ENCODE results near the gene ZFPL1. TPM values are rescaled to one million over a fixed set of nuclear protein-coding genes. Genes with fewer than 3 reads are reported as not detected.

Gene ZFPL1
- total RNA-seq = 10 to 100 TPM; 30.8 to 33.5 TPM
- polyA plus RNA-seq = 24.4 TPM

- ChIA-PET CTCF (interaction anchor here (1.7 to 2.4 kb wide), 2 partner anchors 27 to 38 kb away, joined by 5 to 13 read pairs; partner anchors contain the start of genes FAU, MRPL49 and TM7SF2), POLR2A (no interaction called here)
- H3K27me3 ChIP-seq (ENCODE audit: insufficient read depth, low read length, poor library complexity, severe bottlenecking) = no peaks in the 10 kb centered on the region
- H3K4me1 Mint-ChIP-seq = peaks cover 23 to 32% (median 28%) of the 10 kb centered on the region in 3 donors
- no peaks in the 10 kb centered on the region for H3K9me3 ChIP-seq (ENCODE audit: low read length)
- peak within 1 kb of the TSS; percentile 91 to 96 (median 92) for H3K4me3 Mint-ChIP-seq
- peak within 1 kb of the TSS; percentile 86 for H3K4me3 ChIP-seq (ENCODE audit: low read length)
- H3K36me3 Mint-ChIP-seq = peaks cover 4 to 47% (median 11%) of the 10 kb centered on the region in 3 donors
- peaks cover 26% of the 10 kb centered on the region for H3K4me1 ChIP-seq (ENCODE audit: insufficient read depth, low read length)
- peak; percentile 93 to 97 (median 96) for DNase-seq
- peaks cover 0 to 2% of the 10 kb centered on the region in 2 donors for H3K27me3 Mint-ChIP-seq
- H3K27ac Mint-ChIP-seq = peak within 1 kb of the TSS; percentile 96 to 99 (median 97)
- peak within 1 kb of the TSS; percentile 91 for H3K27ac ChIP-seq (ENCODE audit: low read depth, low read length)
- H3K36me3 ChIP-seq (ENCODE audit: insufficient read depth, low read length) = peaks cover 13% of the 10 kb centered on the region
- no peaks in the 10 kb centered on the region for H3K9me3 Mint-ChIP-seq
Observed at GRCh38 chr11:65083834-65084597, at the start of gene ZFPL1, which contains the start of gene CDCA5. Gene ZFPL1 (plus strand): TSS chr11:65084222. CDS start chr11:65084699, 477 bp downstream. Gene CDCA5 (minus strand): TSS chr11:65084040. CDS start chr11:65083978, 62 bp downstream.

GRCh38 chr11:65034423-65034822, 49.6 kb upstream of the ZFPL1 start:
- Histone ChIP-seq H3K4me1 (ENCODE audit: insufficient read depth, low read length) (no peaks in the 10 kb centered on the region), H3K36me3 (ENCODE audit: insufficient read depth, low read length) (peaks cover 13% of the 10 kb centered on the region), H3K9me3 (ENCODE audit: low read length) (no peaks in the 10 kb centered on the region), H3K27me3 (ENCODE audit: insufficient read depth, low read length, poor library complexity, severe bottlenecking) (no peaks in the 10 kb centered on the region), H3K4me3 (ENCODE audit: low read length) (no peak overlapping the region), H3K27ac (ENCODE audit: low read depth, low read length) (no peak overlapping the region)
- H3K36me3 Mint-ChIP-seq = peaks cover 0 to 53% (median 2%) of the 10 kb centered on the region in 3 donors
- no peaks in the 10 kb centered on the region for H3K9me3 Mint-ChIP-seq
- no peak overlapping the region for H3K27ac Mint-ChIP-seq
- ChIA-PET CTCF (no interaction called here), POLR2A (no interaction called here)
- no peaks in the 10 kb centered on the region for H3K27me3 Mint-ChIP-seq
- no peak for DNase-seq
- no peaks in the 10 kb centered on the region for H3K4me1 Mint-ChIP-seq
- no peak overlapping the region for H3K4me3 Mint-ChIP-seq

GRCh38 chr11:65035579-65035978, 48.4 kb upstream of the ZFPL1 start:
- no peak for DNase-seq
- Histone ChIP-seq H3K36me3 (ENCODE audit: insufficient read depth, low read length) (peaks cover 13% of the 10 kb centered on the region), H3K4me3 (ENCODE audit: low read length) (no peak overlapping the region), H3K4me1 (ENCODE audit: insufficient read depth, low read length) (peaks cover 6% of the 10 kb centered on the region), H3K27me3 (ENCODE audit: insufficient read depth, low read length, poor library complexity, severe bottlenecking) (no peaks in the 10 kb centered on the region), H3K9me3 (ENCODE audit: low read length) (no peaks in the 10 kb centered on the region), H3K27ac (ENCODE audit: low read depth, low read length) (no peak overlapping the region)
- H3K27ac Mint-ChIP-seq = no peak overlapping the region
- no peak overlapping the region for H3K4me3 Mint-ChIP-seq
- ChIA-PET CTCF (no interaction called here), POLR2A (no interaction called here)
- no peaks in the 10 kb centered on the region for H3K27me3 Mint-ChIP-seq
- no peaks in the 10 kb centered on the region for H3K9me3 Mint-ChIP-seq
- H3K4me1 Mint-ChIP-seq = peaks cover 1 to 3% (median 2%) of the 10 kb centered on the region in 3 donors
- peaks cover 0 to 53% (median 2%) of the 10 kb centered on the region in 3 donors for H3K36me3 Mint-ChIP-seq

GRCh38 chr11:65036931-65037330, 47.1 kb upstream of the ZFPL1 start:
- Histone ChIP-seq H3K27me3 (ENCODE audit: insufficient read depth, low read length, poor library complexity, severe bottlenecking) (no peaks in the 10 kb centered on the region), H3K4me3 (ENCODE audit: low read length) (no peak overlapping the region), H3K27ac (ENCODE audit: low read depth, low read length) (no peak overlapping the region), H3K9me3 (ENCODE audit: low read length) (no peaks in the 10 kb centered on the region), H3K4me1 (ENCODE audit: insufficient read depth, low read length) (peaks cover 8% of the 10 kb centered on the region), H3K36me3 (ENCODE audit: insufficient read depth, low read length) (peaks cover 12% of the 10 kb centered on the region)
- no peak for DNase-seq
- no peak overlapping the region for H3K27ac Mint-ChIP-seq
- peaks cover 6 to 9% (median 7%) of the 10 kb centered on the region in 3 donors for H3K4me1 Mint-ChIP-seq
- ChIA-PET CTCF (no interaction called here), POLR2A (no interaction called here)
- H3K36me3 Mint-ChIP-seq = peaks cover 0 to 51% (median 2%) of the 10 kb centered on the region in 3 donors
- no peaks in the 10 kb centered on the region for H3K9me3 Mint-ChIP-seq
- H3K27me3 Mint-ChIP-seq = no peaks in the 10 kb centered on the region
- H3K4me3 Mint-ChIP-seq = no peak overlapping the region

GRCh38 chr11:65040520-65040846, 43.5 kb upstream of the ZFPL1 start:
- Histone ChIP-seq H3K4me3 (ENCODE audit: low read length) (peak overlapping the region; percentile 63), H3K4me1 (ENCODE audit: insufficient read depth, low read length) (peaks cover 8% of the 10 kb centered on the region), H3K27me3 (ENCODE audit: insufficient read depth, low read length, poor library complexity, severe bottlenecking) (no peaks in the 10 kb centered on the region), H3K9me3 (ENCODE audit: low read length) (no peaks in the 10 kb centered on the region), H3K36me3 (ENCODE audit: insufficient read depth, low read length) (peaks cover 4% of the 10 kb centered on the region), H3K27ac (ENCODE audit: low read depth, low read length) (peak overlapping the region; percentile 72)
- Mint-ChIP-seq H3K4me1 (peaks cover 8 to 18% (median 14%) of the 10 kb centered on the region in 3 donors), H3K36me3 (peaks cover 0 to 36% (median 0%) of the 10 kb centered on the region in 3 donors), H3K27me3 (no peaks in the 10 kb centered on the region), H3K27ac (peak overlapping the region; percentile 83 to 95 (median 88)), H3K9me3 (no peaks in the 10 kb centered on the region), H3K4me3 (peak overlapping the region; percentile 90 to 95 (median 93))
- CTCF ChIA-PET = interaction anchor here (1.0 to 2.3 kb wide), 5 partner anchors 11 to 574 kb away, joined by 3 to 10 read pairs (median 4); partner anchors contain the start of gene ARL2
- POLR2A ChIA-PET = interaction anchor here (0.8 to 2.6 kb wide), 8 partner anchors 9 to 819 kb away, joined by 3 to 14 read pairs (median 4); partner anchors contain the start of genes ARL2, SNX15, SYVN1 and ZNHIT2
- no peak for DNase-seq

GRCh38 chr11:65040847-65041622, 43.0 kb upstream of the ZFPL1 start, which contains the start of gene SAC3D1:
Gene SAC3D1 (plus strand): TSS chr11:65041210. CDS start chr11:65041293, 83 bp downstream.
- peak within 1 kb of the TSS; percentile 90 to 95 (median 93) for H3K4me3 Mint-ChIP-seq
- no peaks in the 10 kb centered on the region for H3K9me3 Mint-ChIP-seq
- Histone ChIP-seq H3K4me1 (ENCODE audit: insufficient read depth, low read length) (peaks cover 8% of the 10 kb centered on the region), H3K27me3 (ENCODE audit: insufficient read depth, low read length, poor library complexity, severe bottlenecking) (no peaks in the 10 kb centered on the region), H3K27ac (ENCODE audit: low read depth, low read length) (peak within 1 kb of the TSS; percentile 72), H3K9me3 (ENCODE audit: low read length) (no peaks in the 10 kb centered on the region), H3K4me3 (ENCODE audit: low read length) (peak within 1 kb of the TSS; percentile 63), H3K36me3 (ENCODE audit: insufficient read depth, low read length) (no peaks in the 10 kb centered on the region)
- H3K27me3 Mint-ChIP-seq = no peaks in the 10 kb centered on the region
- H3K36me3 Mint-ChIP-seq = peaks cover 0 to 31% (median 0%) of the 10 kb centered on the region in 3 donors
- ChIA-PET CTCF (interaction anchor here (0.7 to 2.3 kb wide), 9 partner anchors 12 to 739 kb away, joined by 3 to 10 read pairs (median 4); partner anchors contain the start of genes ARL2 and SLC25A45), POLR2A (interaction anchor here (0.8 to 2.6 kb wide), 8 partner anchors 9 to 818 kb away, joined by 3 to 14 read pairs (median 4); partner anchors contain the start of genes ARL2, SNX15, SYVN1 and ZNHIT2)
- H3K27ac Mint-ChIP-seq = peak within 1 kb of the TSS; percentile 83 to 95 (median 88)
- peaks cover 8 to 19% (median 14%) of the 10 kb centered on the region in 3 donors for H3K4me1 Mint-ChIP-seq
- peak; percentile 80 to 91 (median 85) for DNase-seq

GRCh38 chr11:65042891-65043290, 41.1 kb upstream of the ZFPL1 start:
- Mint-ChIP-seq H3K4me3 (peak overlapping the region in 6 of 7 donors; percentile 26 to 91 (median 85)), H3K9me3 (no peaks in the 10 kb centered on the region), H3K27ac (no peak overlapping the region), H3K36me3 (peaks cover 0 to 24% (median 0%) of the 10 kb centered on the region in 3 donors), H3K27me3 (peaks cover 0 to 4% of the 10 kb centered on the region in 2 donors), H3K4me1 (peaks cover 14 to 35% (median 23%) of the 10 kb centered on the region in 3 donors)
- H3K4me3 ChIP-seq (ENCODE audit: low read length) = no peak overlapping the region
- DNase-seq = no peak
- no peak overlapping the region for H3K27ac ChIP-seq (ENCODE audit: low read depth, low read length)
- no peaks in the 10 kb centered on the region for H3K9me3 ChIP-seq (ENCODE audit: low read length)
- no peaks in the 10 kb centered on the region for H3K36me3 ChIP-seq (ENCODE audit: insufficient read depth, low read length)
- ChIA-PET CTCF (interaction anchor here (0.6 kb wide), 1 partner anchor 665 kb away, joined by 3 read pairs; no protein-coding TSS in a partner anchor), POLR2A (no interaction called here)
- peaks cover 8% of the 10 kb centered on the region for H3K4me1 ChIP-seq (ENCODE audit: insufficient read depth, low read length)
- no peaks in the 10 kb centered on the region for H3K27me3 ChIP-seq (ENCODE audit: insufficient read depth, low read length, poor library complexity, severe bottlenecking)

All from CD8-positive, alpha-beta memory T cell (primary cell).